RWPE2 (cell line): Measurements from ENCODE around the gene PLAGL2.
A peak's percentile ranks its signal among the peaks of the same experiment; 100 is the strongest.

ENCODE experiments used
- ATAC-seq: fragments of 200-7000 bp; cut with Tn5 transposase; 3 replicates; pipeline ENCODE4 v1.9.1; 2021; ENCODE audit warnings: low read depth
- DNase-seq: peaks from one replicate; pipeline ENCODE4 v3.0.0-alpha.2; 2020; ENCODE audit warnings: low spot score
- H3K27ac ChIP-seq: fragments of 450-650 bp; 2 replicates; pipeline ENCODE4 v1.5.1; 2017; ENCODE audit warnings: mild to moderate bottlenecking; ENCODE audit not compliant: poor library complexity, severe bottlenecking
- H3K27me3 ChIP-seq: fragments of 250-450 bp; sonication (Bioruptor Pico); 2 replicates; pipeline ENCODE4 v1.5.1; 2021; ENCODE audit warnings: mild to moderate bottlenecking, moderate library complexity; ENCODE audit not compliant: insufficient read depth, poor library complexity, severe bottlenecking
- H3K36me3 ChIP-seq: fragments of 250-450 bp; sonication (Bioruptor Pico); 2 replicates; pipeline ENCODE4 v1.5.1; 2020; ENCODE audit warnings: low read depth, mild to moderate bottlenecking, moderate library complexity
- H3K4me1 ChIP-seq: fragments of 250-450 bp; sonication (Bioruptor Pico); 2 replicates; pipeline ENCODE4 v1.5.1; 2021; ENCODE audit warnings: mild to moderate bottlenecking, moderate library complexity; ENCODE audit not compliant: insufficient read depth, poor library complexity, severe bottlenecking
- H3K4me3 ChIP-seq: fragments of 250-450 bp; sonication (Bioruptor Pico); 2 replicates; pipeline ENCODE4 v1.5.1; 2021; ENCODE audit warnings: mild to moderate bottlenecking, moderate library complexity; ENCODE audit not compliant: severe bottlenecking
- H3K9me3 ChIP-seq: fragments of 250-450 bp; sonication (Bioruptor Pico); 2 replicates; pipeline ENCODE4 v1.5.1; 2021; ENCODE audit warnings: mild to moderate bottlenecking, moderate library complexity; ENCODE audit not compliant: severe bottlenecking
- TF ChIP-seq, protein P1 (sequence below): fragments of 450-650 bp; IDR thresholded peaks from one replicate; pipeline ENCODE4 v1.5.1; 2017; ENCODE audit warnings: mild to moderate bottlenecking, moderate library complexity; ENCODE audit not compliant: poor library complexity, severe bottlenecking

Gene PLAGL2

GRCh38 chr20:32205110-32205842, 2.3 kb downstream of the PLAGL2 start:
- Histone ChIP-seq H3K36me3 (peaks cover 56% of the 10 kb centered on the region), H3K4me1 (peaks cover 53% of the 10 kb centered on the region), H3K27ac (peak overlapping the region; percentile 86), H3K9me3 (no peaks in the 10 kb centered on the region), H3K4me3 (peak overlapping the region; percentile 97), H3K27me3 (no peaks in the 10 kb centered on the region)
- DNase-seq (no peak), ATAC-seq (peak; percentile 8)
- TF ChIP-seq, protein P1, sequence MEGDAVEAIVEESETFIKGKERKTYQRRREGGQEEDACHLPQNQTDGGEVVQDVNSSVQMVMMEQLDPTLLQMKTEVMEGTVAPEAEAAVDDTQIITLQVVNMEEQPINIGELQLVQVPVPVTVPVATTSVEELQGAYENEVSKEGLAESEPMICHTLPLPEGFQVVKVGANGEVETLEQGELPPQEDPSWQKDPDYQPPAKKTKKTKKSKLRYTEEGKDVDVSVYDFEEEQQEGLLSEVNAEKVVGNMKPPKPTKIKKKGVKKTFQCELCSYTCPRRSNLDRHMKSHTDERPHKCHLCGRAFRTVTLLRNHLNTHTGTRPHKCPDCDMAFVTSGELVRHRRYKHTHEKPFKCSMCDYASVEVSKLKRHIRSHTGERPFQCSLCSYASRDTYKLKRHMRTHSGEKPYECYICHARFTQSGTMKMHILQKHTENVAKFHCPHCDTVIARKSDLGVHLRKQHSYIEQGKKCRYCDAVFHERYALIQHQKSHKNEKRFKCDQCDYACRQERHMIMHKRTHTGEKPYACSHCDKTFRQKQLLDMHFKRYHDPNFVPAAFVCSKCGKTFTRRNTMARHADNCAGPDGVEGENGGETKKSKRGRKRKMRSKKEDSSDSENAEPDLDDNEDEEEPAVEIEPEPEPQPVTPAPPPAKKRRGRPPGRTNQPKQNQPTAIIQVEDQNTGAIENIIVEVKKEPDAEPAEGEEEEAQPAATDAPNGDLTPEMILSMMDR: no peak

DNA sequence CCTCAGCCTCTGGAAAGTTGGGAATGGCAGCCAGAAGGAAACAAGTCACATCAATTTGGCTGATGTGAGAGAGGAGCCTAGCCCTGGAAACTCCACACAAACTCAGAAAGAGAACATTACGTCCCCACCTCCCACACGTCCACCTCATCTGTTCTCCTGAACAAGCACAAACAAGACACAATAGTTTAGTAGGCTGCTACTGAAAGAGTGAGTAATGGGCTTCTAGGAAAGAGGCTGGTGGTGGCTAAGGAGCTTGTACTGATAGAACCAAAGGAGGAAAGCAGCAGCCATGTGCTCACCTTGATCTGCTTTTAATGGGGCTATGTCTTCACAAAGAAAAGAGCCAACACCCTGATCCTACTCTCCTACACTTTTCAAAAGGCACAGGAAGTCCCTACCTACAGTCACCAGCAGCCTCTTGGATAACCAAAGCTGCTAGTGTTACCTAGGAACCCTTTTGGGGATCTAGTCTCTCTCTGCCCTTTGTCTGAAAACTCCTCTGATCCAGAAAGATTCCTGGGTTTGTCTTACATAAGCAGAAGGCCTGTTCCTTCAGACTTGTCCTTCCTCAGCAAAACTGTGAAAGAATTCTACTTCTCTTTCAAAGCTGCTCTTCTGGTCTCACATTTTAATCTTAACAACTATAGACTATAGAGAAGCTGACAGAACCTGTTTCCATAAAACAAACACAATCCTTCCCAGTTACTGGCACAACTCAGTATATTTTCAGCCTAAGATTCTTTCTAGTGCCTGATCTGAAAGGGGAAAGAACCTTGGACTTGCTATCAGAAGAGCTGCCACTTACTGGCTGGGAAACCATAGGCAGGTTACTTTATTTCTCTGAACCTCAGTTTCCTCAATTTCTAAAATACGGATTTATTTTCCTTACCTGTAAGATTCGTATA, 3.1 kb downstream of the PLAGL2 start:
- peaks cover 53% of the 10 kb centered on the region for H3K4me1 ChIP-seq
- DNase-seq (peak; percentile 63), ATAC-seq (peak; percentile 51)
- TF ChIP-seq, protein P1: no peak
- H3K9me3 ChIP-seq: no peaks in the 10 kb centered on the region
- peaks cover 56% of the 10 kb centered on the region for H3K36me3 ChIP-seq
- H3K27ac ChIP-seq: peak overlapping the region; percentile 86
- no peak overlapping the region for H3K4me3 ChIP-seq
- no peaks in the 10 kb centered on the region for H3K27me3 ChIP-seq

DNA sequence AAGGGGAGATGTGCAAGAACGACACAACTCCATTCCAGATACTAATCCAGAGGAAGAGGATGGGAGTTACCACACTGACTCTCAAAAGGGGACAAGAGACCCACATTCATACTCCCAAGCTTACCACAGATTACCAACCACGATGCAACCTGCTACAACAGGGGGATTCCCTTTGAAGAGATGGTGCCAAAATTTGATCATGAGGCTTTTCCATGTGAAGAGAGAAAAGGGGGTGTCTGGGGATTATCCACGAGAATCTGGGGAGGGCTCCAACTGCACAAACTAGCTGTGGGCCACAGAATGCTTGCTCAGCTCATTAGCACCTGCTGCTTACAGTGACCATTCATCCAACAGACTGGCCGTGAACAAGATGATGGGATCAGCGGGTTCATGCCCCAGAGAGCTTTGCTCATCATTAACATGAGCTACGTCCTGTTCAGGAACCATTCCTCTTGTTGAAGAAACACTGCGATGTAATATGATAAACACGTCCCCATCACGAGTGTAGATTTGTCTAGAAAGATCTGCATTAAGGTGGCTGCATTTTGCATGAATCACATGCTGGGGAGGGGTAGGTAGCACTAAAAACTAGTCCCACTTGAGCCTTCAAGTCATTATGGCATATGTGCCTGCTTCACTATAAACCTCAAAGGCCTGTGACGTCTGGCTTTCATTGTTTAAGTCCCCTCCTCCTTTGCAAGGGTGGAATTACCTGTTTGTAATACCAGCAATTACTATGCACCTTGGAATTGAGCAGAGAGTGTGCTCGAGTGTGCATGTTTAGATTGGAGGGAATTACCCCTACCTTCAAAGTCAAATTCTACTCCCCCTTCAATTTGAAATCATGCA, 4.0 kb downstream of the PLAGL2 start:
- DNase-seq (no peak), ATAC-seq (peak; percentile 35)
- Histone ChIP-seq H3K9me3 (no peaks in the 10 kb centered on the region), H3K27me3 (no peaks in the 10 kb centered on the region), H3K36me3 (peaks cover 60% of the 10 kb centered on the region), H3K4me1 (peaks cover 53% of the 10 kb centered on the region), H3K27ac (peak overlapping the region; percentile 86), H3K4me3 (no peak overlapping the region)
- TF ChIP-seq, protein P1: no peak

DNA sequence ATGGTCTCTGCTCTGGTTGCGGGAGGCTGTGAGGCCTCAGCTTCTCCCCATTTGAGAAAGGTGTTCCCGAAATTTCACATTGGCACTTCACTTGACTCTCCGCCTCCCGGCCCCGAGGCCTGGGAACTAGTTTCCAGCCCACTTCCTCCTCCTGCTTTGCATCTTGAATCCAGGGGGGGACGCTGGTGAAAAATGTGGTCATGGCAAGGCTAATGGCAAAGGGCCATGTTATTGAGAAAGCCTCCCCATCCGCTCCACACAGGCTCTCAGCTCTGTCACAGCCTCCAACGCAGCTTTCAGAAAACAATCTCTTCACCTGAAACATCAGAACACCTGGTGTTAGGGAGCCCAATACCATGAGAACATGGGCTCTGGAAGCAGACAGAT, 5.6 kb downstream of the PLAGL2 start:
- H3K36me3 ChIP-seq: peaks cover 76% of the 10 kb centered on the region
- no peak for ATAC-seq
- no peak for DNase-seq
- H3K4me1 ChIP-seq: peaks cover 53% of the 10 kb centered on the region
- H3K4me3 ChIP-seq: no peak overlapping the region
- H3K27ac ChIP-seq: peak overlapping the region; percentile 86
- TF ChIP-seq, protein P1: no peak
- H3K9me3 ChIP-seq: no peaks in the 10 kb centered on the region
- H3K27me3 ChIP-seq: no peaks in the 10 kb centered on the region
